A172 (cell line): ENCODE results near the gene AAMP. TPM values are rescaled to one million over a fixed set of nuclear protein-coding genes. Genes with fewer than 3 reads are reported as not detected.

Source experiments
- DNase-seq: peaks from one replicate; pipeline ENCODE4 v3.0.0-alpha.2; 2015; ENCODE audit warnings: low spot score
- total RNA-seq: library from RNA; depleted of rRNA; stranded (reverse); fragments of >200 nt; shearing (Covaris generic); gene quantifications from 2 replicates; pipeline ENCODE4 v1.2.3, GENCODE V29; 2014

The AAMP gene
- total RNA-seq, 1 experiment from 2014 or later: 217 TPM

DNA sequence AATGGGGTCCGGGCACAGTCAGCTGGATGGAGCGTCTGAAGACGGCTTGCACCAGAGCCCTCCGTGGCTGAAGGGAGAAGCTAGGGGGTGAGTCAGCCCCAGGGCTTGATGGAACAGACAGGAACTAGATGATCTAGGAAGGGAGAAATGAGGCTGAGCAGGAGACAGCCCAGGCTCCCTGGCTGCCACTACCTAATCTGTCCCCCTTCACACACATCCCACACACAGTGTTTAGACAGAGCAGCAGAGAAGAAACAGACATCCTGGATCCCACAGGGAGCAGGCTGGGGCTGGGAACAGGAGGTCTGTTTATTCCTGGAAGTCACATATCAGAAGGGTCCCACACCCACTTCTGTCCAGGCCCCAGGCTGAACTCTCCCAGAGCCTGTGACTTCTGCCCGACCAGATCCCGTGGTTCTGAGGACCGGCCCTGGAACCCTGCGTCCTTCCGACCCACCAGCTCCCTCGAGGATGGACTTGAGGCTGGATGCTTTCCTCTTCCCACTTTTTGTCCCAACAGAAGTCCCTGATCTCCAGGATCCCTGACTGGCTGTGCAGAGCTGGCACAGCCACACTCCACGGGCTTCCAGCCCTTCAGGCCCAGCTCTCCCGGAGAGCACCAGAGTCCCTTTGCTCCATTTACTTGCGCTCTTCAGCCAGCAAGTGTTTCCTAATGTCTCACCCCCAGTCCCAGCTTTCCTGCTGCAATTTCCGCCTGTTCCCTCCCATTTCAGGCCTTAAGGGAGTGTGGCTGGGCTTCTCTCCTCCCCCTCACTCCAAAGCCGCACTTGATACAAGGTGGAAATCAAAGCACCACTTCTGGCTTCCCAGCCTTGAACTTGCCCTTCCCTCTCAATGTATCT lies 10.6 kb downstream of the AAMP start:
- no peak for DNase-seq

DNA sequence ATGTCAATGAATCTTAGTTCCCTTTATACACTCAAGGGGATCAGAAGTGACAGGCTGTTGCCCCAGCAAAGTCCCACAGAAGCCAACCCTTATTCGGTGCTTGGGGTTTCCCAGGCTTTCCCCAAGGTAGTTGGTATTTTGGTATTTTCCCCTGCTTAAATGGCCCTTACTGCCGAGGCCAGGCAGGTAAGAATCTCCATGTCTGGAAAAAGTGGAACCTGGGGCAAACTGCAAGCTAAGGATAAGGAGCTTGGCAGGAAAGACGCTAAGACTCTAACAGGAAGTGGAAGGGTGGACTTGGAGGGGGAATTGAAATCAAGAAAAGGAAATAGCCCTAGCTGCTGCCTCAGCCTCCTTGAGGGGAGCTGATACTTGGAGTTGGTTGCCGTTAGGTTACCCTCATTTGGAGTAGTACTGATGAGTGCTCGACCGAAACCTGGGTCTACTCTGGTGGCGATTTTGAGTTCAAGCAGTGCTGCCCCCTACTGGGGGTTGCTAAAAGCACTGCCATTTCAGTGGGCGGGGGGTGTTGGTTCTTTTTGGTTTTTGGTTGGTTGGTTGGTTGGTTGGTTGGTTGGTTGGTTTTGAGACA lies 12.5 kb downstream of the AAMP start:
- peak; percentile 18 for DNase-seq

DNA sequence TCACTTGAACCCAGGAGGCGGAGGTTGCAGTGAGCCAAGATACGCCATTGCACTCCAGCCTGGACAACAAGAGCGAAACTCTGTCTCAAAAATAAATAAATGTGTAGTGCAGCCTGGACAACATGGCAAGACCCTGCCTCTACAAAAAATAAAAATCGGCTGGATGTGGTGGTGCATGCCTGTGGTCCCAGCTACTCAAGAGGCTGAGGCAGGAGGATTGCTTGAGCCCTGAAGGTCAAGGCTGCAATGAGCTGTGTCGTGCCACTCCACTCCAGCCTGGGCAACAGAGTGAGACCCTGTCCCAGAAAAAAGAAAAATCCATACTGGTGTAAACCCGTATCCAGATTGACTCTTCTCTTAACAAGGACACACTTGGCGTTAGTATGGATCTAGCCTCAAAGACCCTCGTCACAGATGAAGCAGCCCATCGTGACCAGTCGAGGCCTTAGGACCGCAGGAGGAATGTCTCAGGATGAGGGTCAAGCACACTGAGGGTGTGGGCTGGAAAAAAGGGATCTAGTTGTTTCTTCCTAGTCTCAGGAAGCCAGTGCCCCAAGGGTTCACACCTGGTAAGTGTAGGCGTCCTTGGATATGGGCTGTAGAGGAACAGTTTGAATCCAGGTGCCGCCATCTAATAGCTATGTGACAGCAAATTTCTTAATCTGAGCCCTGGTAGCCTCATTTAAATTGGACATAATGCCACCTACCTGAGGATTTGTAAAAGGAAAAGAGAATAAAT lies 13.2 kb downstream of the AAMP start:
- no peak for DNase-seq

DNA sequence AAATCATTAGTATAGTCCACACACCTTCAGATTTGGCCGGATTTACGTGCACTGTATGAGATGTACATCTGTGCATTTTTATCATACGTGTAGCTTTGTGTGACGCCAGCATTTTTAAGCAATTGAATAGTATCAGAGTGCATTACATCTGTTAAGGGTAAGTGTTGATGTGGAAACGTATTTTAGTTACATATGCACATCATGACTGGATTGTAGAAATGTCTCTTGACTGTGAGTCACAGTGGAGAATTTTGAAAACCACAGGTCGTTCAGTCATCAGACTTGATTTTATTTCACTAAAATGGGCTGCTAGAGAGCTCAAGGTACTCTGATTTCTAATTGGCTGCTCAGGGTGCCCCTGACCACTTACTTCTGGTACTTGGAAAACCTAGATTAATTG lies 14.5 kb downstream of the AAMP start:
- peak; percentile 25 for DNase-seq

DNA sequence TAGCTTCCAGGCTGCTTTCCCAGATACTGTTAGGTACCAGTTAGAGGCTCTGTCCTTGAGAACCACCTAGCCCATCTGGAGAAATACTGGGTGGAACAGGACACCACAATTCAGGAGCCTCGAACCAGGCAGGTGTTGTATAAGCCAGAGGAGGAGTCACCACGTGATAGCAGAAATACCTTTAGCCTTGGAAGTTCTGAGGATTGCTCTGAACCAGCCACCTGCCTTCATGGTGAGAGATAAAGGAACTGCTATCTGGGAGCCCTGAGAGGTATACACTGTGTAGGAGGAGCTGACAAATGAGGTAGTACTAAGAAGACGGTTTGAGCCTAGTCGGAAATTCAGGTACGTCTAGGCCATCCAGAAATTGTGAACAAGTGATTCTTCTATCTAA lies 16.7 kb downstream of the AAMP start:
- DNase-seq: no peak

DNA sequence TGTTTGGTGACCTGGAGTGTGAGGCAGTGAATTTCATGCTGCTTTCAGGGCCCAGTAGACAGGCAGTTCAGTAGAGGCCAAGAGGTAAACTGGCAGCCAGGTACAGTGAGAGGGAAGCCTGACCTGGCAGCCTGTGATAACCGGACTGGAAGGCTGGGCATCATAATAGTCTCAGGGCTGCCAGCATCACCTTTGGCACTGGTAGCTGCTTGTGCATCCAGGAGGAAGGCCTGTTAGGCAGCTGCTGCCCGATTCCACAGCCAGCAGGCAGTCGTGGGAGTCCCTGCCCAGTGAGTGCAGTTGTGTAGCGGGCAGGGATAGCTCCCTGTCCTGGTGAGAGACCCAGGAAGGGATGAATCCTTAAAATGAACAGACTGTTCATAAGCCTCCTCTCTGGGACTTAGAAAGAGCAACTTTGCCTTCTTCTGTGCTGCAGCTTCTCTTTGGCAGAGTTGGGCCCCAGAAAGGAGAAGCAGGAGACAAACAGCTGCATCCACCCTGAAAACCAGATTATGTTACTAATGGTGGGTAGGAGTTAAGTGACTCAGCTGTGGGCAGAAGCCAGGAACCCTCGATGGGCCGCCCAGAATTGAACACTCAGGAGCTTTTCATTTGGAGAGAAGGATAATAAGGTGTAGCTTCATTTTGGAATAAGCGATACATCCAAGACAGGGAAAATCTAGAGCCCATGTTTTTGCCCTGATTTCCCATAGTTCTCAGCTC lies 17.3 kb downstream of the AAMP start:
- no peak for DNase-seq

DNA sequence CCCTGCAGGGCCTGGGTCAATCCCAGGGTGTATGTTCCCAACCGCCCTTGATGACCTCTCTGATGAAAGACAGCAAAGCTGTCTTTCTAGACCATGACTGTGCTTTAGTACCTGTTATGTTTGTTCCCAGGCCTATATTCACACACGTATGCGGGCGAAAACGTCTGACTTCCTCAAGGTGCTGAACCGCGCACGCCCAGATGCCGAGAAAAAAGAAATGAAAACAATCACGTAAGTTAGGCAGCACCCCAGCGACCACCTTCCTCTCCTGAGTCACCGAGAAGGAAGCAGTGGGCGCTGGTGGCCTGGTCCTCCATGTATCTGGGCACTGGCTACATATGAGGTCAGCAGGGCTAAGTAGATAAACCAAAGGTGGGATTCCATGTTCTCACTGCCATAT lies 20.2 kb downstream of the AAMP start:
- no peak for DNase-seq

DNA sequence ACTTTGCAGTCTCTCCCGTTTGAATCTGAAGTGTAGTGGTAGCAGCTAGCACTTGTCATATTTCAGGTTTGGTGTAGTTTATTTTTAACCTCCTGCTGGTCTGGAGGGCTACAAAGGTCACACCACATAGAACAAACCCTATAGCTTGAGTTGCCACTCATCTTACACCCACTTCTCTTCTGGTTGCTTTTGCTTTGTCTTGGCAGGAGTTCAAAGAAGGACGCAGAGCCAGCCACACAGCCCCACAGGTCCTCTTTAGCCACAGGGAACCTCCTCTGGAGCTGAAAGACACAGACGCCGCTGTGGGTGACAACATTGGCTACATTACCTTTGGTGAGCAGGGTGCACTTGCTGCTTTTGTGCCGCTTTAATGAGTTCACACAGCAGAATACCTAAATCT lies 24.7 kb downstream of the AAMP start:
- no peak for DNase-seq

DNA sequence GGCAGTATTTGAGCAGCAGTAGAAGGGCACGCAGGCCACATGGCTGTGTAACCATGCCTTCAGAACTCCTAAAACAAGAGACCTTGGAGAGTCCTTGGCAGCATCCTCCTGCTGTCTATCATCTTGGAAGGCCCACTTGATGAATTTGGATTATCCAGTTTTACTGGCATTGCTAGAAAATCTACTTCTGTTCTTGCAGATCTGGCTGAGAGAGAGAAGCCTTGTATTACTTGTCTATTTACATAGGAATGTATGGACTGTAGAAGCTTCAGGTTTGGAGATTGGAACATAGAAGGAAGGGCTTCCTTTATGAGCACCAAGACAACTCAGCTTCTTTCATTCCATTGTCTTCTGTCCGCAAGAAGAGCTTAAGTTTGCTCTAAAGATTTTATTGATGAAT lies 25.3 kb downstream of the AAMP start:
- DNase-seq: no peak

DNA sequence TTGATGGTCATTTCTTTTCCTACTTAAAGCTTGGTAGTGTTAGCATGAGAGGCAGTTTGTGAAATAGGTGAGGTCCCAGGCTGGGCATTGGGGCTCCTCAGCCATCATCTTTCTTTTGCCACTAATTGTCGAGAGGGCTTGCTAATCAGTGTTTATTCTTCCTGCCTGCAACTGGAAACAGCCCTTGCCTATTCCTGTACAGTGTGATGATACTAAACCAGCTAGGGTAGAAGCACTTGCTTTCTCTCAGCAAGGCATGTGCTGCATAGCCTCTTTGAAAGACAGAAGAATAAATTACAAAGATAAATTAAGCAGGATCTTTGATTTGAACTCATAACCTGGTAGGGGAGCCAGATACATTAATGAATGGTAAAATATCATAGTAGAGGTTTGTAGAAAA lies 25.7 kb downstream of the AAMP start:
- DNase-seq: no peak

DNA sequence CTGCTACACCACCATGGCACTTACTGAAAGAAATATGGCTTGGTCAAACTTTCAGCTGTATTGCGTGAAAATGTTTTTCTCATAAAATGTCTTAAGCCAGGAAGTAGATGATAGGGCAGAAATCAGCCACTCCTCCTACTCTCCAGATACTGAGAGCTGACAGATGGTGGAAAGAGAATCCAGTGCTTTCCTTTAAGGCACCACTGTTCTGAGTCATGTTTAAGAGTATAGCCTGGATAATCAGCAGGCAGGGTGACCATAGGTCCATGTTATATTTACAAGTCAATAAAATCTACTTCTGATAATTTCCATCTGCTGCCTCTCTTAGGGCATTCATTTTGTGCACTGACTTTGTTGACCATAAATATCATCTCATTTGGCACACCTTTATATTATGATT lies 31.1 kb downstream of the AAMP start:
- no peak for DNase-seq

DNA sequence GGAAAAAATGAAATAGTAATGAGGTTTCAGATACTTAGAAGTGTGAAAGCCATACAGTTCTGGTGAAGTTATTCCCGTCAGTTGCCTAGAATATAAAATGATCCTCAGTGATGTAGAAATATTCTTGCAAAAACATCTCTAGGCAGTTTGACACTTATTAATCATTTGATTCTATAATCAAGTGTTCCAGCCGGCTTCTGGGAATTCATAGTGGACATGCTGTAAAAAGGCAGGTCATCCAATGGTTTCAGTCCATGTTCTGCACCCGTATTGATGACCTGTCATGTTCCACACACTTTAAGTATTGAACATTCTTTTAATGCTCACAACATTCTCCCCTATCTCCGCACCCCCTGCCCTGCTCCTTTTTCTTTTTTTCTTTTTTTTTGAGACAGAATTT lies 33.1 kb downstream of the AAMP start:
- DNase-seq: no peak

DNA sequence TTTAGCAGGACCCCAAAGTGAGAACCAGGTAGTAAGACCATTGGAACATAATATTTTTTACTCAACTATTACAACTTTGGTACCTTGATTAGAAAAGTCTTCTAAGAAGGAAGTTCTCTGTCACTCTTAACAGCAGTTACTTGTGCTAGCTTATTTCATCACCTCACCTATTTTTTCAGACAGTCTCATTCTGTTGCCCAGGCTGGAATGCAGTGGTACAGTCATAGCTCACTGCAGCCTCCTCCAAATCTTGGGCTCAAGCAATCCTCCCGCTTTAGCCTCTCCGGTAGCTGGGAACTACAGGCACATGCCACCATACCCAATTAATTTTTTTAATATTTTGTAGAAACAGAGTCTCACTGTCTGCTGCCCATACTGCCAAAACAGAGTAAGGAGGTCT lies 34.9 kb downstream of the AAMP start:
- DNase-seq: no peak

DNA sequence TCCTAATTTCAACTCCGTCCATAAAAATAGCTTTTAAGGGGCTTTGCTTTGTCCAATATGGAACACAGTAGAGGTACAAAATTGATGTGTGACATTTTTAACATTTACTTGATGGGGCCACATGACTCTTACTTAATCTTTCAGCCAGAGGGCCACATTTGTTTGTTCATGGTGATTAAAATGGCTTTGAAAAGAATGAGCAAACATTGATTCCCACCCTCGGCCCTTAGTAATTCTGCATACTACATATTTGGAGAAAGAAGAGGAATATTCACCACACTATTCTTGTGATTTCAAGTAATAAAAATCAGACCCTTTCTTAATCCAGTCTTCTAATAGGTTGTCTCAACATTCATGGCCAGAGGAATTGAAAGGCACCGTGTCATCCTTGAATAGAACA lies 35.4 kb downstream of the AAMP start:
- no peak for DNase-seq

DNA sequence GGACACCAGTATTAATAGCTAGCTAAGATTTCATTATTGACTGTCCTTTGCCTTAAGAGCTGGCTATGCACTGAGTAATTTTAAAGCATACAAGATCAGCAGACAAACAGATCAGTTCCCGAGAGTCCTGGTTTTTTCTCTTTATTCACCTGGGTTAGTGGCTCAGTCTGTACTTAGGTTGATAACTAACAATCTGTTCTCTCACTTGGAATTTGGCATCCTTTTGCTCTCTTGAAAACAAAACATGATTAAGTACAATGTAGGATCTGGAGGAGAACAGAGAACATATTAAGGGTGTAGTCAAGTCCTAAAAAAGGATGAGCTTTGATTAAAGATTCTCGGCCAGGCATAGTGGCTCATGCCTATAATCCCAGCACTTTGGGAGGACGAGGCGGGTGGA lies 36.4 kb downstream of the AAMP start:
- DNase-seq: no peak

DNA sequence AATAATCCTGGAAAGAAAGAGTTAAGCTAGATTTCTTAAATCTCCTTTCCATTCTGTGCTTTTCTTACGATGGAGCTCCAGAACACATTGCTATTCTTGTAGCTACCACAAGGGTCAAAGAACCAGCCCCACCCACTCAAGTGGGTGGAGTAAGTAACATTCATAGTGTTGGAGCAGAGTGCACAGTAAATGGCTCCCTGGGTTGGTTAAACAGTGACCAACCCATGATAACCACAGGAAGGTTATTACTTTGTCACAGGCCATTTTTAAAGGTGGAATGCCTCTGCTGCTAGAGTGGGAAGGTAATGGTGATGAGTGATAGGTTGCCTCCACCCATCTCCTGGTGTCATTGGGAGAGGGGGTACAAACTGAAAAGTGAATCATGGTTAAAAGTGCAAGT lies 39.1 kb downstream of the AAMP start:
- DNase-seq: peak; percentile 64

DNA sequence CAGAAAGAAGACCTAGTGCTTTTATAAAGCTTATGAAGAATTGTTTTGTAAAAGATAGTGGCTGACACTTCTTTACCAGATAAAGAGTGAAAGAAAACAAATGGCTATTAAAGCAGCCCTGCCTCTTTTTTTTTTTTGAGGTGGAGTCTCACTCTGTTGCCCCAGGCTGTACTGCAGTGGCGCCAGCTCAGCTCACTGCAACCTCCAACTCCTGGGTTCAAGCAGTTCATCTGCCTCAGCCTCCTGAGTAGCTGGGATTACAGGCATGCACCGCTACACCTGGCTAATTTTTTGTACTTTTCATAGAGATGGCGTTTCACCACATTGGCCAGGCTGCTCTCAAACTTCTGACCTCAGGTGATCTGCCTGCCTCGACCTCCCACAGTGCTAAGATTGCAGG lies 40.1 kb downstream of the AAMP start:
- peak; percentile 66 for DNase-seq

DNA sequence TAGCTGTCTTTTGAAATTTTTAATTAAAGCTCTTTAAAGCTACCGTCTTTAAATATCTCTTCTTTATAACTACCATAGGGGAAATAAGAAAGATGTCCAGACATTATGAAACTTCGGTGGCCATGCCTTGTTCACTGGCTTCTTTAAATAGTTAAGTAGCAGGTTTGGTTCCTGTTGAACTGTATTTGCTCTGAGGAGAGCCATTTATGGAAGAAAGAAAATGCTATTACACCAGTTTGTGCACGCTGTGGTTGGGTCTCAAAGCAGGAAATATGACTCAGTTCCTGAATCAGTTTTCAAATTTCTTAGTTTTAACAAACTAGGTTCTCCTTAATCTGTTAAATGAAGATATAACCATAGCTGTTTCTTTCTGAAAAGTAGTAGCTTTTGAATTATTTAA lies 40.7 kb downstream of the AAMP start:
- DNase-seq: peak; percentile 86

DNA sequence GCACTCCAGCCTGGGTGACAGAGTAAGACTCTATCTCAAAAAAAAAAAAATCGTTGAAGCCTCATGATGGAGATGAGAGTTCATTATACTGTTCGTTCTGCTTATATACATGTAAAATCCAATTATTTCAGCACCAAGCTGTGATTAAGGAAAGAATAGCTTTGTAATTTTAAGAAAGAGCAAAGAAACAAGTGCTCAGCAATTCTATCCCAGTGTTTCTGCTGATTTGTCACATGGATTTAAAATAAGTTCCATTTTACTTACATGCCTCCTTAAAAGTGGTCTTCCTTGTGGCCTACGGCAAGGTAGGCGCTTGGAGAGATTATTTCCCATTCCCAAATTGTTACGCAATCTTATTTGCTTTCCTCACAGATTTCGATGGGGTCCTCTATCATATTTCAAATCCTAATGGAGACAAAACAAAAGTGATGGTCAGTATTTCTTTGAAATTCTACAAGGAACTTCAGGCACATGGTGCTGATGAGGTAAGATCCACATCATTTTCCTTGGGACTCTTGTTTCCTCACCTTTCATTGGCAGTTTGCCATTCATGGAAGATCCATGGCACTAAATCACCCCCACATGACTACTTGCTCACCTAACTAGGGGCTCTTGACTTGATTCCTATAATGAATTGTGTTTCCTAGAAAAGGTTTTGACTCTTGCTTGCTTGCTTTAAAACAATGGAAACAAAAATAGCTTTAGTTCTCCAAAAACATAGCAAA lies 41.4 kb downstream of the AAMP start:
- peak; percentile 38 for DNase-seq

DNA sequence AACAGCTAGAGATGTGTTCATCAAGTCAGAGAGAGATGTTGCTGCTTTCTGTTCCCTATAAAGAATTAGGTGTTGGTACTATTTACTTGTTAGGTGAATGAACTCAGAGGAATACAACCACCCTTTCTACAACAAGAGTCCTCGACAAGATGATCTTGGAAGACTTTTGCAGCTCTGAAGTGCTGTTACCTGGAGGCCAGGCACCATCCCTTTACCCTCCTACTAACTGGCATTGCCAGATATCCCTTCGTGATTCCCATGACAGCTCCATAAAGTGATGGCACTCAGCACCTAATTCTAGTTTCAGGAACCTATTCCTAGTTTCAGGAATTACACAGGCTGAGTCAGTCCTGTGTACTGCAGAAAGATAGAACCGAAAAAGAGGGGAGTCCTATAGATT lies 43.0 kb downstream of the AAMP start:
- no peak for DNase-seq

DNA sequence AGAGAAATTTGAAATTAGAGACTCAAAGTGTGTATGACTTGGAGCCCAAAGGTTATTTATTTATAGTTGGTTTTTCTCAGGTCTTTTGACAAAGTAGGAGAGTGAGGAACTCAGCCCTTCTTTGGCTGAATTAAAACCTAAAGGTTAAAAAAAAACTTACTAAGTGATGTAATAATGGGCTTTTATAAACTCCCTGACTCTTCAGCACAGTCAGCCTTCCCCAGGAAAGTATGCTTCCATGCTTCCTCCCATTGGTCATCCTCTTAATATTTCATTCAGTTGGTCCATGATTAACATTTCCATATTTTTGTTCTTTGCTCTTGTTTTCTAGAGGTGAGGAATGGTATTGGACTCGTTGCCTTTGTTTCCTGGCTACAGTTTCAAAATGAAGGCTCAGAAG lies 45.8 kb downstream of the AAMP start:
- no peak for DNase-seq

DNA sequence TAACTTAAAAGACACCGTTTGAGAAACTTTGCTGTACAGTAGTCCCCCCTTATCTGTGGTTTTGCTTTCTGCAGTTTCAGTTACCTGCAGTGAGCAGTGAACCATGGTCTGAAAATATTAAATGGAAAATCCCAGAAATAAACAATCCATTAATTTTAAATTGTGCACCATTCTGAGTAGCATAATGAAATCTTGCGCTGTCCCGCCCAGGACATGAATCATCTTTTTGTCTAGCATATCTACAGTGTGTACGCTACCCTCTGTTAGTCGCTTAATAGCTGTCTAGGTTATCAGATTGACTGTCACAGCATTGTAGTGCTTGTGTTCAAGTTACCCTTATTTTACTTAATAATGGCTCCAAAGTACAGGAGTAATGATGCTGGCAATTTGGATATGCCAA lies 46.9 kb downstream of the AAMP start:
- peak; percentile 31 for DNase-seq
